Smooth muscle cell of the umbilical artery (primary cell): ENCODE results near the gene PKNOX2. TPM values are rescaled to one million over a fixed set of nuclear protein-coding genes. Genes with fewer than 3 reads are reported as not detected.

ENCODE experiments used
- total RNA-seq: library from RNA; depleted of rRNA; stranded (reverse); fragments of >200 nt; gene quantifications from 2 replicates; pipeline ENCODE4 v1.2.3, GENCODE V29; 2014

PKNOX2 gene, protein sequence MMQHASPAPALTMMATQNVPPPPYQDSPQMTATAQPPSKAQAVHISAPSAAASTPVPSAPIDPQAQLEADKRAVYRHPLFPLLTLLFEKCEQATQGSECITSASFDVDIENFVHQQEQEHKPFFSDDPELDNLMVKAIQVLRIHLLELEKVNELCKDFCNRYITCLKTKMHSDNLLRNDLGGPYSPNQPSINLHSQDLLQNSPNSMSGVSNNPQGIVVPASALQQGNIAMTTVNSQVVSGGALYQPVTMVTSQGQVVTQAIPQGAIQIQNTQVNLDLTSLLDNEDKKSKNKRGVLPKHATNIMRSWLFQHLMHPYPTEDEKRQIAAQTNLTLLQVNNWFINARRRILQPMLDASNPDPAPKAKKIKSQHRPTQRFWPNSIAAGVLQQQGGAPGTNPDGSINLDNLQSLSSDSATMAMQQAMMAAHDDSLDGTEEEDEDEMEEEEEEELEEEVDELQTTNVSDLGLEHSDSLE
- total RNA-seq: 1.8 TPM in 2 replicates

DNA sequence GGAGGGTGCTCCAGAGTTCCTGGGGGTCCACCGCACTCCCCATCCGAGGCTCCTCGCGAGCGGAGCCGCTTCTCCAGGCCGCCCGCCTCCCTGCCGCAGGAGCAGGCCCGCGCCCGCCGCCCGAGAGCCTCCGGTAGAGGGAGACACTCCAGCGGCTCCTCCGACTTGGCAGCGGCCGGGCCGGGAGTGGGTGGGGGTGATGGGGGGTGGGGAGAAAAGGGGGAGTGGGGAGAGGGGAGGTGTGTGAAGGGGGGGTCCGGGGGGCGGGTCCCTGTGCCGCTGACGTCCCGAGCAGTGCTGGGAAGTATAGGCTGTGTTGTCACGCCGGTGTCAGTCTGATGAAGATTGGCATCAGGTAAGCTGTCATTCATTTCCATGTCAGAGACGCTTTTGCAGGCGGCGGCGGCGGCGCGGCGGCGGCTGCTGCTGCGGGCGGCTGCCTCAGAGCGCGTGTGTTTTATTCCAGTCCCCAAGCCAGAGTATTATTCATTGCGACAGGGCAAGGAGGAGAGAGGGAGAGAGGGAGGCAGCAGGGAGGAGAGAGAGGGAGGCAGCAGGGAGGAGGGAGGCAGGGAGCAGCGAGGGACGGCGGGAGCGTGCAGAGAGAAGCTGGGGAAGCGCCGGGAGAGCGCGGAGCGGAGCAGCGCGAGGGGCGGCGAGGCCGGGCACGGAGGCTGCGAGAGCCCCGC lies at the start of gene PKNOX2:
TSS of gene PKNOX2 (plus strand) at position 330 of the 689 bp plus-strand sequence. CDS start 186,555 bp downstream, outside the sequence.

Other genes starting within 250 kb of the PKNOX2 start
- gene HEPN1, start 245.5 kb upstream of the PKNOX2 start, total RNA-seq: 0.09 TPM in 1 of 2 replicates, not detected in the other
- not detected in 2 replicates for gene HEPACAM, start 228.7 kb upstream of the PKNOX2 start, total RNA-seq
- 0.30 and 1.9 TPM in 2 replicates for gene CCDC15, start 210.5 kb upstream of the PKNOX2 start, total RNA-seq
- 0.30 and 0.88 TPM in 2 replicates for gene SLC37A2, start 101.4 kb upstream of the PKNOX2 start, total RNA-seq
- gene TMEM218, start 53.1 kb upstream of the PKNOX2 start, total RNA-seq: 22.4 and 28.2 TPM in 2 replicates